Motor neuron (in vitro differentiated cells): ENCODE results near the gene ITGA1. TPM values are rescaled to one million over a fixed set of nuclear protein-coding genes. Genes with fewer than 3 reads are reported as not detected.

ENCODE experiments used
- ATAC-seq, 8 experiments: fragments of 200-7000 bp; cut with Tn5 transposase; replicated peaks in 6 of 8; 2 replicates each; pipeline ENCODE4 v1.8.0; 2021; ENCODE audit warnings: mild to moderate bottlenecking in 8 of 8, moderate library complexity in 8 of 8
- H3K27ac ChIP-seq, 2 donors: fragments of 250-450 bp; sonication (Bioruptor Pico); 2 replicates each; pipeline ENCODE4 v1.9.0; 2021; ENCODE audit warnings: antibody characterized with exemption in 2 of 2, mild to moderate bottlenecking in 2 of 2, moderate library complexity in 1 of 2
- H3K4me1 ChIP-seq, 2 donors: fragments of 250-450 bp; sonication (Bioruptor Pico); replicated peaks in 1 of 2; 2 replicates each; pipeline ENCODE4 v1.6.1; 2021; ENCODE audit warnings: antibody characterized with exemption in 2 of 2, mild to moderate bottlenecking in 2 of 2, moderate library complexity in 1 of 2
- H3K4me3 ChIP-seq, 5 donors: fragments of 250-450 bp; sonication (Bioruptor Pico); 2 replicates each; pipeline ENCODE4 v1.9.0; 2021; ENCODE audit warnings: antibody characterized with exemption in 5 of 5, mild to moderate bottlenecking in 5 of 5, moderate library complexity in 4 of 5
- WGBS, 10 experiments: fragments of 450-650 bp; shearing (Covaris generic); methylation state at CpG; one replicate each; pipeline ENCODE4 v1.0.0; 2022; 5-methylcytosine and 5-hydroxymethylcytosine counted together
- in situ Hi-C, 9 experiments: fragments of 400-800 bp; cut with MboI; loops; one replicate each; pipeline ENCODE4 v1.15.0; 2021; ENCODE audit warnings: low sequenced_read_pairs in 9 of 9, low pct_unique_long_range_greater_than_20kb in 2 of 9; ENCODE audit not compliant: unreplicated experiment in 9 of 9
- total RNA-seq, 8 experiments: library from RNA; unstranded; fragments of 300-600 nt; gene quantifications; 2 replicates each; pipeline versions ENCODE4 v1.2.3 to v1.2.4, GENCODE V29; 2022

The ITGA1 gene
- total RNA-seq, 8 experiments from 2014 or later: 0.11 to 164 (median 20.6) TPM

- ATAC-seq: no peak
- Histone ChIP-seq H3K4me1 (no peaks in the 10 kb centered on the region), H3K27ac (no peak overlapping the region), H3K4me3 (no peak overlapping the region)
- WGBS, 10 experiments: 50 to 100% (median 81%) methylated on average over 1 to 2 of the region's 2 CpGs
- in situ Hi-C loops: loop anchor here in 1 of 9 experiments (25.0 kb wide), 1 partner anchor 109 kb away; no protein-coding TSS in a partner anchor
Observed at GRCh38 chr5:52796516-52797103, 8.9 kb downstream of the ITGA1 start.

- ATAC-seq: no peak
- 0 to 45% (median 8%) methylated on average over 1 to 3 of the region's 3 CpGs; no CpG with 5 or more reads in 1 of the 10 experiments for WGBS, 10 experiments
- Histone ChIP-seq H3K4me1 (peaks cover 4 to 16% of the 10 kb centered on the region in 2 donors), H3K27ac (no peak overlapping the region), H3K4me3 (peak overlapping the region; percentile 56 to 65 (median 61))
- in situ Hi-C loops: loop anchor here in 1 of 9 experiments (25.0 kb wide), 1 partner anchor 112 kb away; no protein-coding TSS in a partner anchor
Observed at GRCh38 chr5:52798938-52799337, 11.2 kb downstream of the ITGA1 start.

- 0 to 2% (median 1%) methylated on average over 1 to 19 of the region's 19 CpGs; no CpG with 5 or more reads in 1 of the 10 experiments for WGBS, 10 experiments
- ATAC-seq: peak; percentile 15 to 48 (median 20)
- peak overlapping the region; percentile 56 to 65 (median 61) for H3K4me3 ChIP-seq
- in situ Hi-C loops: loop anchor here in 1 of 9 experiments (25.0 kb wide), 1 partner anchor 112 kb away; no protein-coding TSS in a partner anchor
- H3K4me1 ChIP-seq: peaks cover 4 to 20% of the 10 kb centered on the region in 2 donors
- no peak overlapping the region for H3K27ac ChIP-seq
Observed at GRCh38 chr5:52799358-52799982, 11.8 kb downstream of the ITGA1 start.

GRCh38 chr5:52799983-52800393 is 12.3 kb downstream of the ITGA1 start:
- in situ Hi-C loops: loop anchor here in 1 of 9 experiments (25.0 kb wide), 1 partner anchor 113 kb away; no protein-coding TSS in a partner anchor
- WGBS, 10 experiments: 0 to 1% methylated on average over 12 to 13 of the region's 34 CpGs; no CpG with 5 or more reads in 8 of the 10 experiments
- Histone ChIP-seq H3K27ac (peak overlapping the region; percentile 80 to 83), H3K4me3 (peak overlapping the region; percentile 56 to 65 (median 61)), H3K4me1 (peaks cover 4 to 21% of the 10 kb centered on the region in 2 donors)
- ATAC-seq: peak; percentile 62 to 91 (median 87)

GRCh38 chr5:52800394-52801213 is 12.9 kb downstream of the ITGA1 start:
- Histone ChIP-seq H3K27ac (peak overlapping the region; percentile 80 to 83), H3K4me3 (peak overlapping the region; percentile 56 to 65 (median 61)), H3K4me1 (peaks cover 4 to 21% of the 10 kb centered on the region in 2 donors)
- in situ Hi-C loops: no loop called here
- 0 to 27% (median 2%) methylated on average over 1 to 14 of the region's 31 CpGs; no CpG with 5 or more reads in 1 of the 10 experiments for WGBS, 10 experiments
- peak; percentile 43 to 66 (median 63) for ATAC-seq

- ATAC-seq: no peak
- in situ Hi-C loops: no loop called here
- H3K27ac ChIP-seq: no peak overlapping the region
Observed at GRCh38 chr5:52801329-52801728, 13.6 kb downstream of the ITGA1 start.

GRCh38 chr5:52802272-52802973 is 14.7 kb downstream of the ITGA1 start:
- in situ Hi-C loops: no loop called here
- ATAC-seq: no peak
- Histone ChIP-seq H3K4me1 (peaks cover 4 to 21% of the 10 kb centered on the region in 2 donors), H3K27ac (no peak overlapping the region), H3K4me3 (peak overlapping the region; percentile 56 to 65 (median 61))
- 0 to 86% (median 73%) methylated on average over 1 to 2 of the region's 2 CpGs for WGBS, 10 experiments

More at GRCh38 chr5:52801329-52801728, 13.6 kb downstream of the ITGA1 start:
- WGBS, 10 experiments: 0 to 93% (median 13%) methylated on average over 2 to 8 of the region's 8 CpGs; no CpG with 5 or more reads in 1 of the 10 experiments
- H3K4me1 ChIP-seq: peaks cover 4 to 21% of the 10 kb centered on the region in 2 donors
- peak overlapping the region; percentile 56 to 65 (median 61) for H3K4me3 ChIP-seq

GRCh38 chr5:52802974-52803336 is 15.2 kb downstream of the ITGA1 start:
- Histone ChIP-seq H3K4me3 (peak overlapping the region in 4 of 5 donors; percentile 60 to 65 (median 61)), H3K27ac (no peak overlapping the region), H3K4me1 (peaks cover 4 to 21% of the 10 kb centered on the region in 2 donors)
- in situ Hi-C loops: no loop called here
- WGBS, 10 experiments: 61 to 90% (median 73%) methylated on average over 1 to 6 of the region's 6 CpGs
- no peak for ATAC-seq

GRCh38 chr5:52804387-52804791 is 16.7 kb downstream of the ITGA1 start:
- no peak for ATAC-seq
- WGBS, 10 experiments: 25 to 93% (median 80%) methylated on average over 1 to 2 of the region's 2 CpGs
- H3K27ac ChIP-seq: no peak overlapping the region
- peaks cover 4 to 21% of the 10 kb centered on the region in 2 donors for H3K4me1 ChIP-seq
- no peak overlapping the region for H3K4me3 ChIP-seq
- in situ Hi-C loops: no loop called here

GRCh38 chr5:52804981-52805380 is 17.3 kb downstream of the ITGA1 start:
- WGBS, 10 experiments: 20 to 100% (median 84%) methylated on average over 1 to 2 of the region's 2 CpGs
- Histone ChIP-seq H3K27ac (no peak overlapping the region), H3K4me3 (no peak overlapping the region), H3K4me1 (peaks cover 4 to 21% of the 10 kb centered on the region in 2 donors)
- in situ Hi-C loops: no loop called here
- no peak for ATAC-seq

GRCh38 chr5:52805615-52806014 is 17.9 kb downstream of the ITGA1 start:
- Histone ChIP-seq H3K4me1 (peaks cover 4 to 21% of the 10 kb centered on the region in 2 donors), H3K27ac (no peak overlapping the region), H3K4me3 (no peak overlapping the region)
- WGBS, 10 experiments: 81 to 100% (median 94%) methylated on average over 1 to 2 of the region's 2 CpGs
- in situ Hi-C loops: no loop called here
- ATAC-seq: no peak

GRCh38 chr5:52807037-52807436 is 19.3 kb downstream of the ITGA1 start:
- in situ Hi-C loops: no loop called here
- ATAC-seq: no peak
- no peak overlapping the region for H3K4me3 ChIP-seq

More at GRCh38 chr5:52807037-52807436, 19.3 kb downstream of the ITGA1 start:
- no peak overlapping the region for H3K27ac ChIP-seq
- H3K4me1 ChIP-seq: peaks cover 4 to 21% of the 10 kb centered on the region in 2 donors
